NCI-H510A treated with DMSO at 0.1 percent for 48 hours (cell line): ENCODE results near the gene GRAMD1A.
"Not testable (repeated sequence)": the region's sequence is repeated elsewhere in the genome, so short reads cannot be mapped to it uniquely, and the experiment has no call there.

Experiments used
- DNase-seq: peaks from one replicate; lab custom pipeline; 2025; lab: John Stamatoyannopoulos, UW

GRAMD1A gene

GRCh38 chr19:35004517-35005255 lies 4.6 kb downstream of the GRAMD1A start:
- no peak for DNase-seq

- DNase-seq, result no peak
Observed at GRCh38 chr19:35005256-35005977, 5.3 kb downstream of the GRAMD1A start.

- not testable (repeated sequence) for DNase-seq
Observed at GRCh38 chr19:35006007-35006341, 5.9 kb downstream of the GRAMD1A start.

GRCh38 chr19:35006342-35006998 lies 6.3 kb downstream of the GRAMD1A start:
- DNase-seq, result peak; percentile 32

GRCh38 chr19:35006999-35007365 lies 6.9 kb downstream of the GRAMD1A start:
- no peak for DNase-seq

GRCh38 chr19:35007427-35007826 lies 7.3 kb downstream of the GRAMD1A start:
- not testable (repeated sequence) for DNase-seq

- no peak for DNase-seq
Observed at GRCh38 chr19:35008891-35009341, 8.8 kb downstream of the GRAMD1A start.

GRCh38 chr19:35009424-35010415 lies 9.6 kb downstream of the GRAMD1A start:
- DNase-seq, result no peak

- DNase-seq, result no peak
Observed at GRCh38 chr19:35011091-35011689, 11.1 kb downstream of the GRAMD1A start.

- no peak for DNase-seq
Observed at GRCh38 chr19:35011737-35012682, 11.9 kb downstream of the GRAMD1A start.

- no peak for DNase-seq
Observed at GRCh38 chr19:35013041-35013819, 13.1 kb downstream of the GRAMD1A start.

- no peak for DNase-seq
Observed at GRCh38 chr19:35013820-35014754, 14.0 kb downstream of the GRAMD1A start.

GRCh38 chr19:35014774-35015173 lies 14.7 kb downstream of the GRAMD1A start:
- not testable (repeated sequence) for DNase-seq

GRCh38 chr19:35015270-35015953 lies 15.3 kb downstream of the GRAMD1A start:
- DNase-seq, result no peak

GRCh38 chr19:35015954-35016351 lies 15.8 kb downstream of the GRAMD1A start:
- DNase-seq, result no peak

- DNase-seq, result no peak
Observed at GRCh38 chr19:35017507-35017906, 17.4 kb downstream of the GRAMD1A start.

- no peak for DNase-seq
Observed at GRCh38 chr19:35018379-35018778, 18.3 kb downstream of the GRAMD1A start.

GRCh38 chr19:35019144-35019543 lies 19.0 kb downstream of the GRAMD1A start:
- DNase-seq, result no peak
